Measurements from ENCODE around the gene CDC42EP3.

DNA sequence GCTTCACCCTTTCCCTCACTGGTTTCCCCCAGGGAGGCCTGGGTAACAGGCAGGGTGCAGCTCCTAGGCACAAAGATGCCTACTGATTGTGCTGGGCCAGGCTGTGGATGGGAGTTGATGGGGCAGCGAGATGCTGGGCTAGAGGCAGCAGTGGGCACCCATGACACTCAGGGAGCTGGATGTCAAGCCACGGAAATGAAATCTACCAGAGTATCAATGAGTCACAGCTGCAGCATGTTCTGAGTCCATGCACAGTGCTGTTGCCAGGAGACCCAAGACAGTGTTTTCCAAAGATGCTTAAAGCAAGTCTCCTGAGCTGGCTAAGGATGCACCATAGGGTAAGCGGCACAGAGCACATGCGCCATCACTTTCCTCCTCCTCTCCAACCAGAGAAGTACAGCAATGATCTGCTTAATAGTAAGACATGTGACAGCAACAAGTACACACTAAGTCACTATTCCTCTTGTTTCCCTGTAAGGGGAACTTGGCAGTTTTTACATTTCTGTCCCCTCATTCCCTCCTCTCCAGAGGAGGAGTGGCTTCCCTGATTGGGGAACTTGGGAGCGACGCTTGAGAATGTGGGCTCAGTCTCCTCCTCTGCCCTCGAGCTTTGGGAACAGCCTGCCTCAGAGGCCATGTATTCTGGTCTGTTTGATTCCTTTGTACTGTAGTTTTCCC lies 57.2 kb downstream of the CDC42EP3 start:
- TF ChIP-seq, protein P1, sequence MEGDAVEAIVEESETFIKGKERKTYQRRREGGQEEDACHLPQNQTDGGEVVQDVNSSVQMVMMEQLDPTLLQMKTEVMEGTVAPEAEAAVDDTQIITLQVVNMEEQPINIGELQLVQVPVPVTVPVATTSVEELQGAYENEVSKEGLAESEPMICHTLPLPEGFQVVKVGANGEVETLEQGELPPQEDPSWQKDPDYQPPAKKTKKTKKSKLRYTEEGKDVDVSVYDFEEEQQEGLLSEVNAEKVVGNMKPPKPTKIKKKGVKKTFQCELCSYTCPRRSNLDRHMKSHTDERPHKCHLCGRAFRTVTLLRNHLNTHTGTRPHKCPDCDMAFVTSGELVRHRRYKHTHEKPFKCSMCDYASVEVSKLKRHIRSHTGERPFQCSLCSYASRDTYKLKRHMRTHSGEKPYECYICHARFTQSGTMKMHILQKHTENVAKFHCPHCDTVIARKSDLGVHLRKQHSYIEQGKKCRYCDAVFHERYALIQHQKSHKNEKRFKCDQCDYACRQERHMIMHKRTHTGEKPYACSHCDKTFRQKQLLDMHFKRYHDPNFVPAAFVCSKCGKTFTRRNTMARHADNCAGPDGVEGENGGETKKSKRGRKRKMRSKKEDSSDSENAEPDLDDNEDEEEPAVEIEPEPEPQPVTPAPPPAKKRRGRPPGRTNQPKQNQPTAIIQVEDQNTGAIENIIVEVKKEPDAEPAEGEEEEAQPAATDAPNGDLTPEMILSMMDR (IDR thresholded peaks at IDR 0.05): no peak
- TF ChIP-seq POLR2A (IDR thresholded peaks at IDR 0.05) (no peak), POLR2AphosphoS5 (IDR thresholded peaks at IDR 0.05) (no peak), EP300 (IDR thresholded peaks at IDR 0.05) (no peak)

Data from stomach (tissue), 4 donors.